Ishikawa (cell line): ENCODE measurements around the gene AKAP9.

Experiments used
- CEBPB ChIP-seq: IDR thresholded peaks from 2 replicates; pipeline ENCODE4 v1.6.1; 2012
- CREB1 ChIP-seq: IDR thresholded peaks from 2 replicates; pipeline ENCODE4 v1.6.1; 2012; ENCODE audit warnings: low read depth
- EP300 ChIP-seq: IDR thresholded peaks from 2 replicates; pipeline ENCODE4 v1.6.1; 2012; ENCODE audit warnings: borderline replicate concordance
- REST ChIP-seq: IDR thresholded peaks from 2 replicates; pipeline ENCODE4 v1.6.1; 2012; ENCODE audit warnings: low read depth, mild to moderate bottlenecking
- TEAD4 ChIP-seq: IDR thresholded peaks from 2 replicates; pipeline ENCODE4 v1.6.1; 2012
- YY1 ChIP-seq: IDR thresholded peaks from 2 replicates; pipeline ENCODE4 v1.6.1; 2012; ENCODE audit warnings: low read depth

- no peak for TF ChIP-seq REST
- no peak for TF ChIP-seq CEBPB
- TF ChIP-seq CREB1: no peak
- TF ChIP-seq YY1: no peak
- no peak for TF ChIP-seq TEAD4
- no peak for TF ChIP-seq EP300
Observed at GRCh38 chr7:91916051-91916440, 24.6 kb upstream of the AKAP9 start.
